ENCODE results near the gene ACTR10. TPM values are rescaled to one million over a fixed set of nuclear protein-coding genes. Genes with fewer than 3 reads are reported as not detected.
"Not testable (repeated sequence)": the region's sequence is repeated elsewhere in the genome, so short reads cannot be mapped to it uniquely, and the experiment has no call there.

Gene ACTR10
- polyA plus RNA-seq, 3 donors: 30.4 to 98.2 (median 53.9) TPM

GRCh38 chr14:58200846-58201245 lies 897 bp downstream of the ACTR10 start:
- WGBS, 3 donors: 1 to 3% (median 2%) methylated on average over 2 of the region's 2 CpGs
- H3K27ac ChIP-seq (ENCODE audit: low read depth, low read length): no peak overlapping the region

- H3K27ac ChIP-seq (ENCODE audit: low read depth, low read length): no peak overlapping the region
Observed at GRCh38 chr14:58213176-58213575, 13.2 kb downstream of the ACTR10 start.

- WGBS, 3 donors: 68 to 93% (median 79%) methylated on average over 2 of the region's 2 CpGs
- no peak overlapping the region for H3K27ac ChIP-seq (ENCODE audit: low read depth, low read length)
Observed at GRCh38 chr14:58215191-58215914, 15.4 kb downstream of the ACTR10 start.

- WGBS, 3 donors: 92 to 95% (median 94%) methylated on average over 2 of the region's 2 CpGs
Observed at GRCh38 chr14:58216544-58216943, 16.6 kb downstream of the ACTR10 start.

GRCh38 chr14:58227096-58227819 lies 27.3 kb downstream of the ACTR10 start:
- WGBS, 3 donors: 98 to 99% (median 99%) methylated on average over 5 of the region's 5 CpGs
- no peak overlapping the region for H3K27ac ChIP-seq (ENCODE audit: low read depth, low read length)

More at GRCh38 chr14:58216544-58216943, 16.6 kb downstream of the ACTR10 start:
- H3K27ac ChIP-seq (ENCODE audit: low read depth, low read length): no peak overlapping the region

GRCh38 chr14:58238252-58239243 lies 38.6 kb downstream of the ACTR10 start:
- 25 to 34% (median 32%) methylated on average over 16 of the region's 16 CpGs for WGBS, 3 donors
- no peak overlapping the region for H3K27ac ChIP-seq (ENCODE audit: low read depth, low read length)

DNA sequence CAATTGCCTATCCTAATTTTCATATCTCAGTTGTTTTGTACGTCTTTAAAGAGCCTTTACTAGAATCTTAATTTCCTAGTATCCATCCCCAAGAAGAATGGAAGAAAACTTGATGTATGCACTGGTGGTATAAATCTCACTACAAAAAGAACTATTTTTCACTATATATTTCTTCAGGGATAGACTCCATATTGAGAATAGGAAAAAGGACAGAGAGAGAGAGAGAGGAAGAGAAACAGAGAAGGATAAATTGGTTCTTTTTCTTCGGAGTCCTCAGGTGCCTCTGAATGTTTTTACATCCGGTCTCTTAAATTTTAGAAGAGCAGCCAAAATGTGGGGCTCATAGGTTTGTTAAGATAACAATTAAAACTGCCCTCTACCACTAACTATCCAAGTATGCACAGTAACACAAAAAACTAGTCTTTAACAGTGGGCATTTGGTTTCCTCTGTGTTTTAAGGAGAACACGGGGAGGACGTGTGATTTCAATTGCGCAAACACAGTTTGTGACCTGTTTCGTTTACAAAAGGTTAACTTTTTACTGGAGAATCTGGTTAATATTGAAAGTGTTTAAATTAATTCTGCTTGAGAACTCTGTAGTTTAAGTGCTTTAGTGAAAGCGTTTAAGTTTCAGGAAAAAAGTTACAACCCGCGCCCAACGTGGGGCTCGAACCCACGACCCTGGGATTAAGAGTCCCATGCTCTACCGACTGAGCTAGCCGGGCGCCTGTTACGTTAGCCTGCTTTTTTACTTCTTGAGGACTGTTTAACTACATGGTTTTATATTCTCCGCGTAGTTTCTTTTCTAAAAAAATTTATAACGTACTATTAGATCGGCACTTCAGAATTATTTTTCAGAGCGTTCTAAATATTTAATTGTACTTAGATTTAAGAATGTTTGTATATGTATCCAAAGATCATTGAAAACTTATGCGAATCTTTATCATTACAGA lies 39.6 kb downstream of the ACTR10 start:
- no peak overlapping the region for H3K27ac ChIP-seq (ENCODE audit: low read depth, low read length)
- WGBS, 3 donors: 1 to 2% (median 1%) methylated on average over 23 of the region's 23 CpGs

DNA sequence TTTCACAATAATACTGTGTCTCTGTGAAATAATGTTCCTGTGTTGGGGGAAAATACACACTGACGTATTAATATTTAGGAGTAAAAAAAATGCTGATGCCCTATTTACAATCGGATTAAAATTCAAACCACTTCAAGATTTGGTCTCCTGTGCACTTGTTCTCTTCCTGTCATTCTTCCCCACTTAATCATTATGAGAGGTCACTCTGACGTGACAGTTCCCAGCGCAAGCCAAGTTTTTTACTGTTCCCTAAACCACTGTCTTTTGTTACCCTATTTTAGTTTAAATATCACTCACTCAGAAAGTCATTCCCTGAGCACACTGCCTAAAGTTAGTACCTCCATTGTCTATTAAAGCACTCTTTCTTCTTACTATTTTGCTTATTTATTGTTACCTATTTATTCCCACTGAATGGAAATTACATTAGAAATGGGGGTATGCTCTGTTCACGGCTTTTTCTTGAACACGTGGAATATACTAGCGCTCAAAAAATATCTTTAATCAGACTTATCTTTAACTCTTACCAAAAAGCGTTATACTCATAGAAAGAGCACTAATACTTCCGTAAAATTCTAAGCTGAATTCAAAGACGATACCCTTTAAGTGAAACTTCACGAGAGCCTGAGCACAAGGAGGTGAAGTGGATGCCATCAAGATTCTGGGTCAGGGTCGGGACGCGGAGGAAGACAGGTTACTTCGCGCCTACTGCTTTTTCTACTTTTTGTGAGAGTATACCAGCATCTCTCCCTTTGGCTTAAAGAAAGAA lies 44.0 kb downstream of the ACTR10 start:
- WGBS, 3 donors: 0 to 1% (median 0%) methylated on average over 16 of the region's 16 CpGs

GRCh38 chr14:58244556-58245387 lies 44.8 kb downstream of the ACTR10 start, which contains the start of gene PSMA3:
TSS of gene PSMA3 (plus strand) at chr14:58244843. CDS start at chr14:58244921, 78 bp downstream.
- peak within 1 kb of the TSS; percentile 88 for H3K27ac ChIP-seq (ENCODE audit: low read depth, low read length)
- WGBS, 3 donors: 0 to 1% (median 1%) methylated on average over 50 of the region's 50 CpGs

More for the DNA sequence above, 44.0 kb downstream of the ACTR10 start:
- no peak overlapping the region for H3K27ac ChIP-seq (ENCODE audit: low read depth, low read length)

DNA sequence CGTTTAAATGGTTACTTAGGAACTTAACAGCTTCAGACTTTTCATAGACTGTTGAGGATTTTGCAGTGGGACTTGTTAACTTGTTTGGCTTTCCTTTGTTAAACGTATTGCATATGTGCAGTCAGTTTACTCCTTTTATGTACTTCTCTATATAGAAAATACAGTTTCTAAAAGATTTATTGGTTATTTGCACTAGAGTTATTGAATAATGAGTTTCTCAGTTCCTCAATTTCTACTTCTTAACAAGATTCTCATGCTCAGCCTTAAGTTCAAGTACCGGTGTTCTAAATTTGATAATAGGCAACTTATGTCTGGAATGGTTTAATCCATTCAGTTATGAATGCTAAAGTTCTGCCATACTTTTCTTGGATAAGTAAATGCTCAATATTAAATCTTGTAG lies 45.6 kb downstream of the ACTR10 start:
- 0 to 3% (median 2%) methylated on average over 3 of the region's 3 CpGs for WGBS, 3 donors
- no peak overlapping the region for H3K27ac ChIP-seq (ENCODE audit: low read depth, low read length)

- 94 to 97% (median 94%) methylated on average over 8 of the region's 8 CpGs for WGBS, 3 donors
- no peak overlapping the region for H3K27ac ChIP-seq (ENCODE audit: low read depth, low read length)
Observed at GRCh38 chr14:58249611-58250010, 49.7 kb downstream of the ACTR10 start.

- 91 to 97% (median 96%) methylated on average over 4 of the region's 4 CpGs for WGBS, 3 donors
- no peak overlapping the region for H3K27ac ChIP-seq (ENCODE audit: low read depth, low read length)
Observed at GRCh38 chr14:58258156-58258555, 58.2 kb downstream of the ACTR10 start.

- H3K27ac ChIP-seq (ENCODE audit: low read depth, low read length): not testable (repeated sequence)
- 95 to 97% (median 97%) methylated on average over 10 of the region's 10 CpGs for WGBS, 3 donors
Observed at GRCh38 chr14:58262005-58262404, 62.1 kb downstream of the ACTR10 start.

GRCh38 chr14:58265401-58265800 lies 65.5 kb downstream of the ACTR10 start:
- no peak overlapping the region for H3K27ac ChIP-seq (ENCODE audit: low read depth, low read length)

GRCh38 chr14:58270628-58271027 lies 70.7 kb downstream of the ACTR10 start:
- H3K27ac ChIP-seq (ENCODE audit: low read depth, low read length): no peak overlapping the region
- 73 to 85% (median 82%) methylated on average over 2 of the region's 2 CpGs for WGBS, 3 donors
